GM10266 (cell line): ENCODE measurements around the gene TBKBP1.

ENCODE experiments used
- DNase-seq: peaks from one replicate; pipeline ENCODE4 v3.0.0; 2012; ENCODE audit errors: extremely low spot score
- CTCF ChIP-seq: IDR thresholded peaks from 2 replicates; pipeline ENCODE4 v1.5.1; 2012; ENCODE audit warnings: mild to moderate bottlenecking, low read depth; ENCODE audit not compliant: control insufficient read depth, insufficient read depth; ENCODE audit errors: missing control alignments

Gene TBKBP1

GRCh38 chr17:47742319-47743181, 48.6 kb downstream of the TBKBP1 start:
- TF ChIP-seq CTCF = peak; percentile 58
- peak; percentile 50 for DNase-seq

- DNase-seq = no peak
- TF ChIP-seq CTCF = no peak
Measured at GRCh38 chr17:47744168-47745036, 50.4 kb downstream of the TBKBP1 start.

- no peak for DNase-seq
- TF ChIP-seq CTCF = no peak
Measured at GRCh38 chr17:47745037-47745380, 51.0 kb downstream of the TBKBP1 start.

GRCh38 chr17:47751471-47751870, 57.5 kb downstream of the TBKBP1 start:
- no peak for TF ChIP-seq CTCF
- DNase-seq = no peak

- DNase-seq = no peak
- TF ChIP-seq CTCF = no peak
Measured at GRCh38 chr17:47757386-47757785, 63.4 kb downstream of the TBKBP1 start.

GRCh38 chr17:47760409-47761140, 66.6 kb downstream of the TBKBP1 start:
- TF ChIP-seq CTCF = no peak
- DNase-seq = no peak
